NCI-H146 treated with DMSO at 0.1 percent for 48 hours (cell line): ENCODE results near the gene GRIK2.
A peak's percentile ranks its signal among the peaks of the same experiment; 100 is the strongest.
"Not testable (repeated sequence)": the region's sequence is repeated elsewhere in the genome, so short reads cannot be mapped to it uniquely, and the experiment has no call there.

ENCODE experiments used
- DNase-seq: peaks from one replicate; lab custom pipeline; 2025; ENCODE audit not compliant: unreplicated experiment; lab: John Stamatoyannopoulos, UW

GRIK2 gene

DNA sequence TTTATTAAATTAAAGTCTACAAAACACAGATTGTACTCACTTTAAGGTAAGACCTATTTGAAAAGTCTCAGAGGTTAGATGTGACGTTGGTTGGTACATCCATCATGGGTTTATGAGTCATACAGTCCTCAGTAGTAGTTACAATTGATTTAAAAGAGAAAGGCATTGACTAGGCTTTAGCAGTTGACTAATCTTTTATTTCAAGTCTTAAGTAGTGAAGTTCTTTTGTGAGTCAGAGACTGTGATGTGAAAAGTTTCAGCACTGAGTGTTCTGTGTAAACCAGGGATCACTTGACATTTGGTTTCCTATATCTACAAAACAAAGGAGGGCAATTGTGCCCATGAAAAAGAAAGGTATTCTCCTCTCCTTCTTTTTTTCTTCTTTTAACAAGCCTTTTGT lies 221.3 kb downstream of the GRIK2 start:
- no peak for DNase-seq

DNA sequence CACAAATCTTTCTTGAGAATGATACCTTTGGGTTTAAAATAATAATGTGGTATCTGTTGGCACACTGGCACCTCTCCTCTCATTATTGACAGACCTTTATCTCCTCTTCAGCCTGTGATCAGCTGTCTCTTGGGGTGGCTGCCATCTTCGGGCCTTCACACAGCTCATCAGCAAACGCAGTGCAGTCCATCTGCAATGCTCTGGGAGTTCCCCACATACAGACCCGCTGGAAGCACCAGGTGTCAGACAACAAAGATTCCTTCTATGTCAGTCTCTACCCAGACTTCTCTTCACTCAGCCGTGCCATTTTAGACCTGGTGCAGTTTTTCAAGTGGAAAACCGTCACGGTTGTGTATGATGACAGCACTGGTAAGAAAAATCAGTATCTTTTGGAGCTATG lies 232.8 kb downstream of the GRIK2 start:
- DNase-seq: peak; percentile 76

DNA sequence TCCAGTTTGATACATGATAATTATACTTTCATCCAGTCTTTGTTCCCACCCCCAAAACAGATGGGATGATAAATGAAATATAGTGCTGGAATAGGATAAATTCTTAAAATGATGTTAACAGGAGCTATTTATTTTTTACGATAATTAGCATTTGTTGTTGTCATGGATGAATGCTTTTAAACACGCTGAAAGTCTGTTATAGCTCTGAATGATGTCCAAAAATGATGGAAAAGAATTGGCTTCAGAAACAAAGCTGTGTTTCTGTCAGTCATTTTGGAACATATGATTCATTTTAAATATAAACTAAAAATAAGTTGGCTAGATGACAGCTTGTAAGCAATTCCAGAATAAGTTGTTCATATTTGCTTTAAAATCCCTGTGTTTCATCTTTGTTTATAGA lies 237.4 kb downstream of the GRIK2 start:
- DNase-seq: no peak

DNA sequence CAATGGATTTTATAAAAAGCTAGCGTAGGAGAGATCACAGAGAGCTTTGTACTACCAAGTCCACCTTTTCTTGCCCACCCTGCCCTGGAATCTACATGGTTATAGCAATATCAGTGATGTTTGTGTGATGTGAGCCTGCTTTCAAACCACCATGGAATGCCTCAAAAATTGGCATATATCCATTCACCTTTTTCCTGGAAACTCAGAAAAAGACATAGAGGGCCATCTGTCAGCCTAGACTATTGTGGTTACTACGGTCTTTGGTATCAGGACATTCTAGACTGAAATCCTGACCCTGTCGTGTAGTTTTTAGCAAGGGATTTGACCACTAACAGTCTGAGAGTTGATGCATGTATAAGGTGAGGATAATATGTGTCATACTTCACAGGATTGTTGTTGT lies 239.6 kb downstream of the GRIK2 start:
- no peak for DNase-seq

DNA sequence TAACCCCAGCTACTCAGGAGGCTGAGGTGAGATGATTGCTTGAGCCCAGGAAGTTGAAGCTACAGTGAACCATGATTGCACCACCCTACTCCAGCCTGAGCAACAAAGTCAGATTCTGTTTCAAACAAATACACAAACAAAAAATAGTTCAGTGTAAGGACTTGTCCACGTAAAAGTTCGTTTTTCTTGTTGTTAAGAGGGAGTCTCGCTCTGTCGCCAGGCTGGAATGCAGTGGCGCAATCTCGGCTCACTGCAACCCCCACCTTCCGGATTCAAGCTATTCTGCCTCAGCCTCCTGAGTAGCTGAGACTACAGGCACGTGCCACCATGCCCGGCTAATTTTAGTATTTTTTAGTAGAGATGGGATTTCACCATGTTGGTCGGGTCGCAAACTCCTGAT lies 245.4 kb downstream of the GRIK2 start:
- DNase-seq: not testable (repeated sequence)

DNA sequence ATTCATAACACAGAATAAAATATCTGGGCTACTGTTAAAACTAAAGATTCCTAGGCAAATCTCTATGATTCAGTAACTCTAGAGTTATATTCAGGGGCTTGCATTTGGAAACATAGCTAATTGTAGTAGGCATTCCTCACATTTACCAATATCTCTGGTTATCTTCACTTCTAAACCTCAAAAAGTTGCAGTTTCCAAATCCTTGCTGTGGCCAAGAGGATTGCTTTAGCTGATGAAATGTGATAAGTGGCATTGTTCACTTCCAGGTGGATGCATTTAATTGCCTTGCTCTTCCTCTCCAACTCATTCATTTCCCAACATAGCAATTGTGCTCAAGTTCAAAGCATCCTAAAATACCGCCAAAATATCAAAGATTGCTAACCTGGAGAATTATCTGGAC lies 246.6 kb downstream of the GRIK2 start:
- DNase-seq: no peak

DNA sequence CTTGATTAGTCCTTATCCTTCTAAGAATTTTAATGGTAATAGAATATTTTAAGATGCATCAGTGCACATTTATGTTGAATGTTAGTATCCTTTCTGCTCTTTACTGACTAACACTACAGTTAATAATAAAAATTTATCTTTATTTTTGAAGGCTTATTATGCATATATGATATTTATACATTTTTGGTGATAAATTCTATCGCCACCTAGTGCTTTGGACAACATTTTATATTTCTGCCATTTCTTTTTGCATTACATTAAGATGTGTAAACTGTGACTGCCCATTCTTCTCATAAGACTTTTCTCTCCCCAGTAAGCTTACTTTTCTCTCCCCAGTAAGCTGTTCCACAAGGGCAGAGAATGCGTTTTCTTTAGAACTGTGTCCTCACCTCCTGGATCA lies 252.3 kb downstream of the GRIK2 start:
- DNase-seq: no peak

DNA sequence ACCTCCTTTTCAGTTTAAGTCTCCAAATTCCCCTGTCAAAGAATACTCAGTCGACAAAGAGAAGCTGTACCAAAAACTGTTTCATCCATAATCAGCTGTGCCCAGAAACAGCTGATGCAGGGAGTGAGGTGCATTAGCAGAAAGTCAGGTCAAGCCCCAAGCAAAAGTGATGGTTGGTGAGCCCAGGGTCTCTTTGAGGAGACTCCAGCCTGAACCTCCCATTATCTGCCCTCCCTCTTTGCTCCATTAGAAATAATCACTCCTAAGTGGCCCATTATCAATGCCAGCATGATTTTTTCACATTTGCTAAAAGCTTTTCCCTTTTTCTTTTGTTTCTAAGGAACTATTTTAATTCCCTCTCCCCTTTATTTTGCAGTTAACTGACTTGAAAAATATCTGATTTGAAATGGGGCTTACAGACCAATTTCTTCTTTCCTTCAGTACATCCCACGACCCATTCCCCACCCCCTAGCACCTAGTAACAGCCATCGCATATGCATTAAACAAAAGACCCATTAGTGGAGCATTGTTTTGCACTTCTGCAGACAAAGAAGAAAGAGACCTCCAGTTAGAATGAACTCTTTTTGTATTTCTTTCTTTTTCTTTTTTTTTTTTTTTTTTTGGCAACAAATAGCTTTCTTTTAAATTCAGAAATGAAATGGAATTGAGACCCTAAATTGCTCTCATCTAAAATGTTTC lies 257.0 kb downstream of the GRIK2 start:
- DNase-seq: peak; percentile 15

DNA sequence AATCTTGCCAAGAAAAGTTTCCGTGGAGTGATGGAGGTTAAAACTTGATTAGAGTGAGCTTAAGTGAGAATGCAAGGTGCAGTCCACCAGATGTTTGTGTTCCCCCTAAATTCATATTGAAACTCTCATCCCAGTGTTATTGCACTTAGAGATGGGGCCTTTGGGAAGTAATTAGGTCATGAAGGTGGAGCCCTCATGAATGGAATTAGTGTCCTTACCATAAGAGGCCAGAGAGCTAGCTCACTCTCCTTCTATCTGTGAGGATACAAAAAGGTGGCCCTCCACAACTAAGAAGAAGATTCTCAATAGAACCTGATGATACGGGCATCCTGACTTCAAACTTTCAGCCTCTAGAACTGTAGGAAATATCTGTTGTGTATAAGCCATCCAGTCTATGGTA lies 258.6 kb downstream of the GRIK2 start:
- no peak for DNase-seq

DNA sequence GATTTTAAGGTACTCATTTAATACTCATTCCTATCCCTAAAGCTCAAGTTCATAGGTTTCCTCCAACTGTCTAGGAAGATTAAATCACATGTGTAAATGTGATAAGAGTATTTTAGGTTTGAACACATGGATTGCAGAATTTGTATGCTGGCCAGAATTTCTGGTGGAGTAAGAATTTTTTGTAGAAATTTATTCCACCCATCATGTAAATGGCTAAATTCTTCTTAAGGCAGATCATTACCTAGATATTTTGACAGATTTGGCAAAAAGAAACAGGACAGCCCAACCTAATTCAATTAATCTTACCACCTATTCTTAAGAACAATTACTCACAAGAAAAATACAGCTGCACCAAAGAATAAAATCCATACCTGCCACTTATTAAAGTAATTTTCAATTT lies 261.6 kb downstream of the GRIK2 start:
- no peak for DNase-seq

DNA sequence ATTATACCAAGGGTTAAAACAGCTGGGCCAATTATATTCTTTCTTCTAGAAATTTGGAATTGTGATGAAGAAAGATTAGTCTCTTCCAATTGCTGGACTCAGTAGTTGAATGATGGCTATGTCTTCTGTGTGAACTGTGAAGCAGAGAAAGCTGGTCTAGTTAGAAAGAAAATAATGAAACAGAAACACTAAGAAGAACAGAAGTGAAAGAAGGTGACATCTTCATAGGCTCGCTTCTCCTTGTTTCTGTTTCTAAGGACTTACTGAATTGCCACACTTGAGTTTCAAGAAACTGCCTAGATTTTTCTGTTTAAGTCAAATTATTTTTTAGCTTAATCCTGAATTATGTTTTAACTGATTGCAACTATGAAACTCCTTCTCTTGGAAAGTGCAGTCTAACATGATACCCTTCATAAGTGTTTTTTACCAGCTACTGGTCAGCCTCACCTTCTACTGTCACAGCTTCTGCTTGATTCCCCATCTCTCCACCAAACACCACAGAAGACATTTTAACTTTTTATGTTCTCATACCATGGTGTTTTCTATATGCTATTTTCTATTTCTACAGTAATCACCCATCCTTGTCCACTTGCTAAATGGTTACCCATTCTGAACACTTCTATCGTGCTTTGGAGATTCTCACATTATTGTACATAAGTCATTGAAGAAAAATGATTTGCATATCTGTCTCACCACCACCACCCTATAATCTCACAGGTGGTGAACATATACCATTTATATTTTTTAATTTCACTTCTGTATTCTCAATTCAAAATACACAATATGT lies 268.8 kb downstream of the GRIK2 start:
- DNase-seq: no peak

DNA sequence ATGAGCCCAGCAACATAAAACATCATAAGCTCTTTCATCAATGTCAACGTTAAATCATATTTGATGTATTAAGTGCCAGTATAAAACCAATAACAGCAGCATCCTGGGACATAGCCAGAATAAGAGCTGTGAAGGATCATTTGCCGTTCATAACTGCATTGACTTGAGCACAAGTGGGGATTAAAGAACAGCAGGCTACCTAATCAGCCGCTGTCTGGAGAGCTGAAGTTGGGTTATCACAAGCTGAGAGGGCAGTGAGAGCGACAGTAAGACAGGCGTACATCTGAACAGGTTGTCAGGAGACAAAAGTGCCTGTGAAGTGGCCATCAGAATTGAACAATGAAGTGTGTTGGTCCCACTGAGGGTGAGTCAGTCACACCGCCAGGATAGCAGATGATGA lies 269.6 kb downstream of the GRIK2 start:
- DNase-seq: peak; percentile 84

DNA sequence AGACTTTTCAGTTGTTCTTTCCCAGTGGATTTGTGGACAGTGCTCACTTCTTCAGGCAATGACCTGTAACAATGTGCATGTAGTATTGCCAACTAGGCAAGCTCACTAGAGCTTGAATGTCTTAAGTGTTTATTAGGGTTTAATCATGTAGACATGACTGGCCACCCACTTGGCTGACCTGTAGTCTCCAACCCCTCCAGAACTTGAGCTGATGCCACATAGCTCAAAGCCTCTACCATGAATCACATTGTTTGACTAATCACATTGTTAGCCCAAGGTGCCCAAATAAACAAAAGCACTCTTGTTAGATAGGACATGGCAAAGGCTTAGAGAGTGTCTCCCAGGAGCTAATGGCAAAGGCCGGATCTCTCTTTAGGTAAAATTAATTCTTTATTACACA lies 272.7 kb downstream of the GRIK2 start:
- DNase-seq: no peak

DNA sequence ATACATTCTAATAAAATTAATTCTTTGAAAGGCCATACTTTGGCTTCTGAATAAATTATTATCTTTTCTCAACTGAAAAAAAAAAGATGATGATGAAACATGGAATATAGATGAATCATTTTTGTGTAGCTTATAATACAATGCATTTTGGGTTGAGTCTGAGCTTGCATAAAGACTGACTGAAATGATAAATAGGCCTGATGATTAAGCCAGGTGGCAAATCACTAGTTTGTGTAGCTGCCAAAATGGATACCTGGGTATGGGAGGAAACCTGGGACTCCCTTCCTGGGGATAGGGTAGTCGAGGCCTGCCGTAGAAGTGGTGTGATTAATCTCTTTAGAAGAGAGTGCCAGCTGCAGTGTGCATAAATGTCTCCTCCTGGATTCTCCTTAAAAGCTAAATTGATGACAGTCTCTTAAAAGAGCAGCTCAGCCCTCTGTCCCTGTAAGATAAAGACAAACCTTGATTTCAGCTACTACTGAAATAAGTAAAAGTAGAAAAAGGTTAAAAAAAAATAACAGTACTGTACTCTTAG lies 275.1 kb downstream of the GRIK2 start:
- DNase-seq: no peak

DNA sequence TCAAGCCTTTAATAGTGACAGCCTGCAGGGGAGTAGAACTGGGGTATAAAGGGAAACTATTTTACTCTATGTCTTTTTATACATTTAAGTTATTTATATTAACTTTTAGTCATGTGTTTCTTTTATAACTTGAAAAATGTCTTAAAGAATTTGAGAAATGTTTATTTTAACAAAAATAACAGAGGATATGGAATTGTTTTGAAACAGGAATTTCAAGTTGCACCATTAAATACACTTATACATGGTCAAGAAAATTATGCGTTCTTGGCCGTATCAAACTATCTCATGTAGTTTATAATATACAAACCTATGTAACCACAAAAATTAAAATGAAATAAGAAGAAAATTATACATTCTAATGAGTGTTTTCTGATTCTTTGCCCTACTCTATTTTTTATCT lies 282.7 kb downstream of the GRIK2 start:
- no peak for DNase-seq

DNA sequence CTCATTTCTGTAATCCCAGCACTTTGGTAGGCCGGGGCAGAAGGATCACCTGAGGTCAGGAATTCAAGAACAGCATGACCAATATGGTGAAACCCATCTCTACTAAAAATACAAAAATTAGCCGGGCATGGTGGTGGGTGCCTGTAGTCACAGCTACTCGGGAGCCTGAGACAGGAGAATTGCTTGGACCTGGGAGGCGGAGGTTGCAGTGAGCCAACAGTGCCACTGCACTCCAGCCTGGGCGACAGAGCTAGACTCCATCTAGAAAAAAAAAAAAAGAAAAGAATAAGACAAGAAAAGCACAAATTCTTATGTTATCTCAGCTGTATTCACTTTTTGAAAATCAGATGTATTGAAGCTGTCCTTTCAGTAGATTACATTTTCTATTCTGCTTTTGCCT lies 289.4 kb downstream of the GRIK2 start:
- DNase-seq: no peak

DNA sequence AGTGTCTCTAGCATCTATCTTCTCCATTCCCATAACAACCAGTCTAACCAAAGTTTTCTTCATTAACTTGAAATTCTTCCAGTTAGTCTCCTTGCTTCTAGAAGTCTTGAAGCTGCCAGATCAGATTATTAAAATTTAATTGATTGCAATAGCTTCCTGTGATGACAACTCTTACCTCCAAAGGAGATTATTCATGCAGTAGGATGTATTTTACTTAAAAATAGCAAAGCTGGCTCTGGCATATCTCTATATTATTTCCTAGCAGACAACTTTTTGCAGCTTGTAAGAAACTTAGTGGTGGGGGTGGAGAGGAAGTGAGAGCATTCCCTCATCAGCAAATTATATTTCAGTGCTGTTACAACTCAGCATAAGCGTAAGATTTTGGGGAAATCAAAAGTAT lies 290.4 kb downstream of the GRIK2 start:
- DNase-seq: no peak

DNA sequence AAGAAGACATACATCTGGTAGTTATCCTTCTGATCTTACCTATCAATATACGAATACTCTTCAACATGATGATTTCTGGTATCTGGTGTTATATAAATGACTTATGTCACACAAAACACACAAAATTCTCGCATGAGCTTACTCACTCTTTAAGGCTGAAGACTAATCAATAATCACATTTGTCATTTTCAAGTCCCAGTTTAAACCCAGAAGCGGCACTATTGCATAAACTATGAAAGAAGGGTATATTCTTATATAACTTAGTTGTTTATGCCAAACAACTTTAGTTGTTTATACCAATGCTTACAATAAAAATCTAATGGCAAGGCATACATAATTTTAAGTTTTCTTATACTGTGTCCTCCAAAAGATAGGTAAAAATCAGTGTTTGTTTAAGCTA lies 293.1 kb downstream of the GRIK2 start:
- no peak for DNase-seq

DNA sequence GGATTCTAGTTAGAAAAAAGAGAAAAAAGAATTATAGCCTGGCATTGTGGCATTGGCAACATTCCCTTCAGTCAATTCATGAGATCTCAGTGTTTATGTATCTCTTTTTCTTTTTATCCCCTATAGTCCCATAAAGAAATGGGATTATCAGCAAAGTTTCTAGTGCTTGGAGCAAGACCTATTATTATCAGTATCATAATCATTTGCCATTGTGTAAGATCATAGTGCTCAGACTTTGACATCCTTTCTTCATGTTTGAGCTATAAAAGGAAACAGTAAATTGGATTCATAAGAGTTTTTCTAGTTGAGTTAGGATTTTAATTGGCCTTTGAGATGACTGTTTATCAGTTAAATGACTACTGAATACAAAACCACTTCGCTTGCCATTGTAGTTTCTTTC lies 295.6 kb downstream of the GRIK2 start:
- no peak for DNase-seq

DNA sequence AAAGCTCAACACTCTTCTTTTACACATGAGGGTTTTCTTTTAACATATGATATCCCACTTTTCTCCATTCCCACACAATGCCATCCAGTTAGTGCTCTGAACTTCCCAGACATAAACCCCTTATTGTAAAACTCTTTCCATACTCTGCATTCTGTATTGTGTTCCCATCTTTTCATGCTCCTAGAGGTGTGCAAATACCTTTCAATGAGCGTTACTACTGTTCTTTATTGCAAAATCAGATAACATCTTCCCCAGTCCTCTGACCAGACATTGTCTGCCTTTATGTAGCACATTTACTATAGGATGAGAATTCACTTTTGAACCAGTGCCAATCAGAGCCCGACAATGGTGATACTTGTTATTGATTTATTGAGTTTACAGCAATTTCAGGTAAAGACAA lies 296.2 kb downstream of the GRIK2 start:
- DNase-seq: peak; percentile 3

DNA sequence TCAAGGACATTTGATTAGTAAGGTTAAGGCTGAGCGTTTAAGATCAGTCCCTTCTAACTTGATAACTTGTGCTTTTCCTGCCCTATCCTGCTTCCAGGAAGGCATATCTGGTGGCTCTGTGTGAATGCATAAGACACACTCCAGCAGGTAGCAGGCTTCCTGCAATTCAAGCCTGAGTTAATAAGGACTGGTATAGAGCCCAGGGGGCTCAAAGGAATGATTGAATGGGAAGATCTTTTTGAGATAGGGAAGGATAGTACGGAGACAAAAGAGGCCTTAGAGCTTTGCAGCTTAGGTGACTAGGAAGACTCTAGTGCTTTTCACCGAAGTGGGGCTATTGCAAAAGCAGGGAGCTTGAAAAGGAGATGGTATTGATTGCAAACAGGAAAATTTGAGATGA lies 307.1 kb downstream of the GRIK2 start:
- DNase-seq: no peak

DNA sequence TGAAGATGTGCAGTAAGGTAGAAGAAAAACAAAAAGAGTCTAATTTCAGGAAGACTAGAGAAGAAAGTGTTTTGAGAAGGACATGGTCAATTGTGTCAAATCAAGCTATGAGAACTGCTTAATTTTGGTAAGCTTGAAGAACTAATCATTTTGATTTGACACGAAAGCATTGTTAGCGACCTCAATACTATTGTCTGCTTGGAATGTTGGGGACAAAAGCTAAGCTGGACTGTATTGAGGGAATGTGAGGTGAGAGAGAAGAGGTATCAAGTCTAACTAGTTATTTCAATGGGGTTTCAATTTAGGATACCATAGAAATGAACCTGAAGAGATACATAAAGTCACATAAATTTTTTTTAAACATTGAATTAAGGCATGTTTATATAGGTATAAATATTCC lies 309.8 kb downstream of the GRIK2 start:
- no peak for DNase-seq

DNA sequence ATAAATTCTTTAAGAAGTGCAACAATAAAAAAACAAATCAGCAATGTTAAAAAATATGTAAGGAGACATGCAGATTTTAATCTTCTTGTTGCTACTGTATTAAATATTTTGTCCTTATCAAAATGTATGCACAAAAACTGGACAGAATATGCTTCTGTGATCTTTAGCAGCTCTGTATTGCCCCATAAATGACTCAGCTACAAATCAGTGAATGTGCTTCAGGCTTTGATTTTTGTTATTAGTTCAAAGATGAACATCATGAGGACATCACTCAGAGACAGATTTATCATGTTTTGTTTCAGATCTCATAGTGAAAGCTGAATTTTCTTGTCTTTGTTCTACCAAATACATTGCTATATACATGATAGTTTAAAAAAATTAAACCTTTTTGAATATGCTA lies 312.4 kb downstream of the GRIK2 start:
- no peak for DNase-seq
